ENCODE data around the gene HBM.

- TF ChIP-seq ZNF138 (tag by site-specific recombination; IDR thresholded peaks at IDR 0.05; ENCODE audit: borderline replicate concordance), result no peak
- TF ChIP-seq ZNF2 (tag by site-specific recombination; IDR thresholded peaks at IDR 0.05), result no peak
- TF ChIP-seq CTCF (tag by site-specific recombination; IDR thresholded peaks at IDR 0.05), result no peak
- no peak for TF ChIP-seq ZEB2 (tag by site-specific recombination; IDR thresholded peaks at IDR 0.05)
- no peak for TF ChIP-seq REST (tag by site-specific recombination; IDR thresholded peaks at IDR 0.05)
- TF ChIP-seq ZNF549 (tag by site-specific recombination; IDR thresholded peaks at IDR 0.05), result no peak
These were observed 40.8 kb upstream of the HBM start for GRCh38 chr16:125011-125410.

All from HEK293 (cell line).